Astrocyte (in vitro differentiated cells and primary cell): ENCODE results near the gene PRMT9. TPM values are rescaled to one million over a fixed set of nuclear protein-coding genes. Genes with fewer than 3 reads are reported as not detected.

Experiments
- DNase-seq: peaks from one replicate; pipeline ENCODE4 v3.0.0-alpha.2; 2010; ENCODE audit warnings: low read depth
- FAIRE-seq: peaks from 2 replicates; lab custom pipeline; 2011; peaks lifted over from hg19 to GRCh38; lab: Jason Lieb, UNC
- H2AFZ ChIP-seq: 2 replicates; pipeline ENCODE4 v1.6.0; 2012; ENCODE audit warnings: low read depth, low read length, inconsistent platforms
- H3K27ac ChIP-seq: 2 replicates; pipeline ENCODE4 v1.5.1; 2011; ENCODE audit warnings: low read depth, low read length, inconsistent platforms
- H3K27me3 ChIP-seq: 2 replicates; pipeline ENCODE4 v1.6.0; 2011; ENCODE audit warnings: low read length, inconsistent platforms; ENCODE audit not compliant: insufficient read depth
- H3K36me3 ChIP-seq: 2 replicates; pipeline ENCODE4 v1.5.1; 2011; ENCODE audit warnings: low read length, inconsistent platforms; ENCODE audit not compliant: insufficient read depth
- H3K4me1 ChIP-seq: 2 replicates; pipeline ENCODE4 v1.5.1; 2011; ENCODE audit warnings: low read length, inconsistent platforms; ENCODE audit not compliant: insufficient read depth
- H3K4me2 ChIP-seq: 2 replicates; pipeline ENCODE4 v1.6.0; 2012; ENCODE audit warnings: low read length, inconsistent platforms
- H3K4me3 ChIP-seq: 2 replicates; pipeline ENCODE4 v1.5.1; 2011; ENCODE audit warnings: low read depth, mild to moderate bottlenecking, low read length, inconsistent platforms; ENCODE audit not compliant: insufficient read depth
- H3K79me2 ChIP-seq: 2 replicates; pipeline ENCODE4 v1.6.0; 2012; ENCODE audit warnings: mild to moderate bottlenecking, low read length, inconsistent platforms; ENCODE audit not compliant: insufficient read depth
- H3K9ac ChIP-seq: 2 replicates; pipeline ENCODE4 v1.6.0; 2012; ENCODE audit warnings: mild to moderate bottlenecking, low read length, inconsistent platforms
- H3K9me3 ChIP-seq: 2 replicates; pipeline ENCODE4 v1.5.1; 2012; ENCODE audit warnings: low read depth, mild to moderate bottlenecking, low read length, inconsistent platforms; ENCODE audit not compliant: insufficient read depth
- H4K20me1 ChIP-seq: 2 replicates; pipeline ENCODE4 v1.6.0; 2012; ENCODE audit warnings: low read length, inconsistent platforms; ENCODE audit not compliant: insufficient read depth
- H3K27ac Mint-ChIP-seq: one replicate; pipeline ENCODE4 v1.8.0; 2021; ENCODE audit warnings: mild to moderate bottlenecking, mixed read lengths; ENCODE audit not compliant: unreplicated experiment
- H3K27me3 Mint-ChIP-seq: one replicate; pipeline ENCODE4 v1.8.0; 2021; ENCODE audit warnings: low read depth, mixed read lengths; ENCODE audit not compliant: unreplicated experiment
- H3K36me3 Mint-ChIP-seq: one replicate; pipeline ENCODE4 v1.8.0; 2021; ENCODE audit warnings: low read depth, mixed read lengths; ENCODE audit not compliant: unreplicated experiment
- H3K4me1 Mint-ChIP-seq: one replicate; pipeline ENCODE4 v1.8.0; 2021; ENCODE audit warnings: low read depth, mixed read lengths; ENCODE audit not compliant: unreplicated experiment
- H3K4me3 Mint-ChIP-seq: one replicate; pipeline ENCODE4 v1.8.0; 2021; ENCODE audit warnings: mild to moderate bottlenecking, moderate library complexity, mixed read lengths; ENCODE audit not compliant: unreplicated experiment
- H3K9me3 Mint-ChIP-seq: one replicate; pipeline ENCODE4 v1.8.0; 2021; ENCODE audit warnings: mild to moderate bottlenecking, mixed read lengths; ENCODE audit not compliant: unreplicated experiment
- EZH2 ChIP-seq: IDR thresholded peaks from 2 replicates; pipeline ENCODE4 v1.6.1; 2012; ENCODE audit warnings: mild to moderate bottlenecking, low read length, inconsistent platforms; ENCODE audit not compliant: insufficient read depth
- total RNA-seq: library from RNA; stranded (reverse); gene quantifications from 2 replicates; pipeline ENCODE4 v1.2.1, GENCODE V29; 2021
- TF ChIP-seq, protein P1 (sequence below): IDR thresholded peaks from 2 replicates; pipeline ENCODE4 v1.5.1; 2011; ENCODE audit warnings: low read depth, mild to moderate bottlenecking, inconsistent platforms, low read length, moderate library complexity; ENCODE audit not compliant: insufficient read depth

The PRMT9 gene
- total RNA-seq, 1 donor from 2014 or later: 8.4 TPM

DNA sequence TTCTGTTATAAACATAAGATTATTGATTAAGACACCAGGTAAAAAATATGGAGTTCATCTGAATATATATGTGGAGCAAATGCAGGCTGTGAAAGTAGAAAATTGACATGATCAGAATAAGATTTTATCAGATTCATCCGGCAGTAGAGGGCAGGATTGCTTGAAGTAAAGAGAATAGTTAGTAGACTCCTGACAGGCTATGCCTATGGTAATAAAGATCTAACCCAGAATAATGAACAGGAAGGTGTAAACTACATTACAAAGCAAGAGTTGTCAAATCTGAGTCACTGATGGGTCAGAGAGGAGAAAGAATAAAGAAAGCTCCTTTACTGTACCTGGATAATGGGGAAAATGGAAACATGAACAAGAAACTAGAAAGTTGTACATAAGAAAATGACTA, 87.6 kb downstream of the PRMT9 start:
- Mint-ChIP-seq H3K9me3 (no peaks in the 10 kb centered on the region), H3K27ac (no peak overlapping the region), H3K27me3 (no peaks in the 10 kb centered on the region), H3K36me3 (no peaks in the 10 kb centered on the region), H3K4me3 (no peak overlapping the region), H3K4me1 (peaks cover 21% of the 10 kb centered on the region)
- H3K27me3 ChIP-seq: no peaks in the 10 kb centered on the region
- H4K20me1 ChIP-seq: no peaks in the 10 kb centered on the region
- H3K4me2 ChIP-seq: no peak overlapping the region
- DNase-seq: no peak
- H3K4me1 ChIP-seq: peaks cover 18% of the 10 kb centered on the region
- H3K79me2 ChIP-seq: no peaks in the 10 kb centered on the region
- TF ChIP-seq EZH2: no peak
- TF ChIP-seq, protein P1, sequence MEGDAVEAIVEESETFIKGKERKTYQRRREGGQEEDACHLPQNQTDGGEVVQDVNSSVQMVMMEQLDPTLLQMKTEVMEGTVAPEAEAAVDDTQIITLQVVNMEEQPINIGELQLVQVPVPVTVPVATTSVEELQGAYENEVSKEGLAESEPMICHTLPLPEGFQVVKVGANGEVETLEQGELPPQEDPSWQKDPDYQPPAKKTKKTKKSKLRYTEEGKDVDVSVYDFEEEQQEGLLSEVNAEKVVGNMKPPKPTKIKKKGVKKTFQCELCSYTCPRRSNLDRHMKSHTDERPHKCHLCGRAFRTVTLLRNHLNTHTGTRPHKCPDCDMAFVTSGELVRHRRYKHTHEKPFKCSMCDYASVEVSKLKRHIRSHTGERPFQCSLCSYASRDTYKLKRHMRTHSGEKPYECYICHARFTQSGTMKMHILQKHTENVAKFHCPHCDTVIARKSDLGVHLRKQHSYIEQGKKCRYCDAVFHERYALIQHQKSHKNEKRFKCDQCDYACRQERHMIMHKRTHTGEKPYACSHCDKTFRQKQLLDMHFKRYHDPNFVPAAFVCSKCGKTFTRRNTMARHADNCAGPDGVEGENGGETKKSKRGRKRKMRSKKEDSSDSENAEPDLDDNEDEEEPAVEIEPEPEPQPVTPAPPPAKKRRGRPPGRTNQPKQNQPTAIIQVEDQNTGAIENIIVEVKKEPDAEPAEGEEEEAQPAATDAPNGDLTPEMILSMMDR: no peak
- no peak overlapping the region for H3K4me3 ChIP-seq
- H2AFZ ChIP-seq: no peak overlapping the region
- H3K27ac ChIP-seq: no peak overlapping the region
- no peak overlapping the region for H3K9ac ChIP-seq
- no peaks in the 10 kb centered on the region for H3K9me3 ChIP-seq
- FAIRE-seq: no peak
- H3K36me3 ChIP-seq: no peaks in the 10 kb centered on the region

DNA sequence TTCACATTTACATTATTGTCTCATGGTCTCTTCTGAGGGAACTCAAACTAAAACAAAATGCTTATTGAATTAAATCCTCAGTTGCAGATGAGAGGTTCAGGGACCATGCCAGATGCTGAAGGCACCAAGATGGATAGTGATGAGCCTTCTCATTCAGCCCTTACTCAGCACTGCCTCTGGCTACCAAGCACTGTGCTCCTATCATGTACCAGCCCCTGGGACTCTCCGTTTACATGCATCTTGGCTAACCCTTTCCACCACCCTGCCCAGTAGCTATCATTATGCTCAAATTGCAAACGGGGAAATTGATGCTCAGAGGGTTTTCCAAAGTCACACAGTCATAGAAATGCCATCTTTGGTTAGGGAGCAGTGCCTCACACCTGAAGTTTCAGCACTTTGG, 89.4 kb downstream of the PRMT9 start:
- H3K4me2 ChIP-seq: no peak overlapping the region
- no peaks in the 10 kb centered on the region for H3K9me3 ChIP-seq
- H3K4me1 ChIP-seq: peaks cover 15% of the 10 kb centered on the region
- Mint-ChIP-seq H3K9me3 (no peaks in the 10 kb centered on the region), H3K27me3 (no peaks in the 10 kb centered on the region), H3K36me3 (no peaks in the 10 kb centered on the region), H3K4me1 (peaks cover 21% of the 10 kb centered on the region), H3K27ac (no peak overlapping the region), H3K4me3 (no peak overlapping the region)
- TF ChIP-seq, protein P1: no peak
- TF ChIP-seq EZH2: no peak
- H3K27ac ChIP-seq: no peak overlapping the region
- H3K27me3 ChIP-seq: no peaks in the 10 kb centered on the region
- H3K9ac ChIP-seq: no peak overlapping the region
- no peak overlapping the region for H3K4me3 ChIP-seq
- no peaks in the 10 kb centered on the region for H4K20me1 ChIP-seq
- H2AFZ ChIP-seq: no peak overlapping the region
- FAIRE-seq: no peak
- H3K79me2 ChIP-seq: no peaks in the 10 kb centered on the region
- no peaks in the 10 kb centered on the region for H3K36me3 ChIP-seq
- DNase-seq: no peak

DNA sequence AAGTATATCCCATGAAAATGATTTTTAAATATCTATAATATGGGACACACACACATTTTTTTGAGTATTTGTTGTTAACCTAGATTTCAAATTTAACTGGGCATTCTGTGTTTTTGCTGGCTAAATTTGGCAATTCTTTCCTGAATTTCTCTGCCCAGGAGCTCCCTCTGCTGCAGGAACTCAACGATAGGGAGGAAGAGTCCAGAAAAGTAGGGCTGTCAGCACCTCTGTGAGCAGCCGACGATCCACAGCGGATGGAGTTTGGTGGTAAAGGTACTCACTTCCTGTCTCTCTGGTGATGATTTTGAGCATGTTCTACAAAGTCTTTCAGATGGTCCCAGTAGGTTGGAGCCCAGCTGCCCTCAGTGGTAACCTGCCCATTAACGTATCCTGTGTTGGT, 89.9 kb downstream of the PRMT9 start:
- TF ChIP-seq EZH2: no peak
- H2AFZ ChIP-seq: no peak overlapping the region
- H3K27me3 ChIP-seq: no peaks in the 10 kb centered on the region
- H3K79me2 ChIP-seq: no peaks in the 10 kb centered on the region
- H3K9me3 ChIP-seq: no peaks in the 10 kb centered on the region
- Mint-ChIP-seq H3K27me3 (no peaks in the 10 kb centered on the region), H3K36me3 (no peaks in the 10 kb centered on the region), H3K4me1 (peaks cover 19% of the 10 kb centered on the region), H3K27ac (no peak overlapping the region), H3K4me3 (no peak overlapping the region), H3K9me3 (no peaks in the 10 kb centered on the region)
- H4K20me1 ChIP-seq: no peaks in the 10 kb centered on the region
- H3K9ac ChIP-seq: no peak overlapping the region
- no peak overlapping the region for H3K4me2 ChIP-seq
- no peak overlapping the region for H3K27ac ChIP-seq
- peaks cover 14% of the 10 kb centered on the region for H3K4me1 ChIP-seq
- FAIRE-seq (no peak), DNase-seq (no peak)
- H3K36me3 ChIP-seq: no peaks in the 10 kb centered on the region
- H3K4me3 ChIP-seq: no peak overlapping the region
